GM13976 (cell line): Measurements from ENCODE around the gene AGAP1.

ENCODE experiments used
- DNase-seq: peaks from one replicate; pipeline ENCODE4 v3.0.0; 2012; ENCODE audit warnings: low spot score
- CTCF ChIP-seq: IDR thresholded peaks from 2 replicates; pipeline ENCODE4 v1.5.1; 2012; ENCODE audit warnings: borderline replicate concordance, mild to moderate bottlenecking; ENCODE audit not compliant: insufficient read depth; ENCODE audit errors: extremely low read depth, missing control alignments, control extremely low read depth
- in situ Hi-C: fragments of 300-500 bp; cut with MboI; formaldehyde crosslinking; loops from one replicate; pipeline ENCODE4 v1.12.0; 2022; ENCODE audit warnings: low sequenced_read_pairs, mixed read lengths, inconsistent platforms; ENCODE audit not compliant: unreplicated experiment

AGAP1 gene

GRCh38 chr2:235859651-235860050 is 365.8 kb downstream of the AGAP1 start:
- no peak for DNase-seq
- no peak for TF ChIP-seq CTCF
- in situ Hi-C loops: no loop called here

GRCh38 chr2:235860111-235860510 is 366.3 kb downstream of the AGAP1 start:
- DNase-seq: no peak
- in situ Hi-C loops: no loop called here
- no peak for TF ChIP-seq CTCF

GRCh38 chr2:235860871-235861270 is 367.0 kb downstream of the AGAP1 start:
- no peak for TF ChIP-seq CTCF
- in situ Hi-C loops: no loop called here
- DNase-seq: no peak

- in situ Hi-C loops: no loop called here
- no peak for TF ChIP-seq CTCF
- no peak for DNase-seq
Observed at GRCh38 chr2:235861383-235861782, 367.5 kb downstream of the AGAP1 start.

- DNase-seq: no peak
- in situ Hi-C loops: no loop called here
- no peak for TF ChIP-seq CTCF
Observed at GRCh38 chr2:235863414-235863813, 369.6 kb downstream of the AGAP1 start.

- in situ Hi-C loops: no loop called here
- no peak for DNase-seq
- no peak for TF ChIP-seq CTCF
Observed at GRCh38 chr2:235864302-235864701, 370.5 kb downstream of the AGAP1 start.
